Upper lobe of right lung (tissue), 1 donor: ENCODE data around the gene KRT79. TPM values are rescaled to one million over a fixed set of nuclear protein-coding genes. Genes with fewer than 3 reads are reported as not detected.

Experiments
- ATAC-seq: fragments of 200-7000 bp; cut with Tn5 transposase; one replicate; pipeline ENCODE4 v1.9.1; 2020; ENCODE audit warnings: mild to moderate bottlenecking, moderate library complexity
- DNase-seq: peaks from one replicate; pipeline ENCODE4 v3.0.0-alpha.2; 2020
- H3K27ac ChIP-seq: fragments of 200-600 bp; one replicate; pipeline ENCODE4 v1.8.0; 2022
- H3K27me3 ChIP-seq: fragments of 200-600 bp; one replicate; pipeline ENCODE4 v1.8.0; 2022; ENCODE audit warnings: mild to moderate bottlenecking
- H3K36me3 ChIP-seq: fragments of 200-600 bp; one replicate; pipeline ENCODE4 v1.8.0; 2022
- H3K4me1 ChIP-seq: fragments of 200-600 bp; one replicate; pipeline ENCODE4 v1.8.0; 2022
- H3K4me3 ChIP-seq: fragments of 200-600 bp; one replicate; pipeline ENCODE4 v1.8.0; 2022; ENCODE audit warnings: mild to moderate bottlenecking
- H3K9me3 ChIP-seq: fragments of 200-600 bp; one replicate; pipeline ENCODE4 v1.8.0; 2022
- CTCF ChIP-seq: fragments of 200-600 bp; IDR thresholded peaks from one replicate; pipeline ENCODE4 v1.8.0; 2022; ENCODE audit warnings: antibody characterized with exemption
- intact Hi-C: fragments of 100-400 bp; cut with DNase I; formaldehyde crosslinking; loops from one replicate; pipeline ENCODE4 v1.11.0; 2022
- total RNA-seq: library from RNA; stranded (reverse); fragmentation: NEBNext Ultra II Directional; extraction: Animal tissue kit (Norgen Biotek cat#: 25700); gene quantifications from one replicate; pipeline ENCODE4 v1.2.1, GENCODE V29; 2021
- donor health status: DM: no; HTN: yes; CAD: no; lungs with severe emphysema.

Gene KRT79
- total RNA-seq, 1 donor from 2014 or later, result 5.4 TPM

- no peak for DNase-seq
- Histone ChIP-seq H3K36me3 (no peaks in the 10 kb centered on the region), H3K4me3 (no peak overlapping the region), H3K9me3 (no peaks in the 10 kb centered on the region), H3K27me3 (peaks cover 42% of the 10 kb centered on the region), H3K4me1 (no peaks in the 10 kb centered on the region), H3K27ac (no peak overlapping the region)
- intact Hi-C loops, result no loop called here
- no peak for TF ChIP-seq CTCF
- ATAC-seq, result no peak
These were observed 52.6 kb downstream of the KRT79 start for GRCh38 chr12:52781399-52782082.

GRCh38 chr12:52779914-52780313 is 54.2 kb downstream of the KRT79 start:
- no peak overlapping the region for H3K27ac ChIP-seq
- no peaks in the 10 kb centered on the region for H3K36me3 ChIP-seq
- no peaks in the 10 kb centered on the region for H3K4me1 ChIP-seq
- TF ChIP-seq CTCF, result no peak
- no peak overlapping the region for H3K4me3 ChIP-seq
- intact Hi-C loops, result no loop called here
- H3K27me3 ChIP-seq, result peaks cover 42% of the 10 kb centered on the region
- no peaks in the 10 kb centered on the region for H3K9me3 ChIP-seq
- no peak for DNase-seq
- no peak for ATAC-seq

- no peak overlapping the region for H3K4me3 ChIP-seq
- intact Hi-C loops, result no loop called here
These were observed 55.3 kb downstream of the KRT79 start for GRCh38 chr12:52778833-52779232.

GRCh38 chr12:52777566-52777965 is 56.5 kb downstream of the KRT79 start:
- DNase-seq (peak; percentile 42), ATAC-seq (no peak)
- Histone ChIP-seq H3K27me3 (peaks cover 27% of the 10 kb centered on the region), H3K4me3 (no peak overlapping the region), H3K27ac (no peak overlapping the region), H3K36me3 (no peaks in the 10 kb centered on the region), H3K9me3 (no peaks in the 10 kb centered on the region), H3K4me1 (no peaks in the 10 kb centered on the region)
- intact Hi-C loops, result no loop called here
- TF ChIP-seq CTCF, result no peak

More at GRCh38 chr12:52778833-52779232, 55.3 kb downstream of the KRT79 start:
- Histone ChIP-seq H3K36me3 (no peaks in the 10 kb centered on the region), H3K9me3 (no peaks in the 10 kb centered on the region), H3K27ac (no peak overlapping the region), H3K27me3 (peaks cover 36% of the 10 kb centered on the region), H3K4me1 (no peaks in the 10 kb centered on the region)
- no peak for ATAC-seq
- DNase-seq, result no peak
- TF ChIP-seq CTCF, result no peak

- Histone ChIP-seq H3K27ac (no peak within 1 kb of the TSS), H3K4me3 (no peak within 1 kb of the TSS), H3K27me3 (peaks cover 27% of the 10 kb centered on the region), H3K9me3 (no peaks in the 10 kb centered on the region), H3K36me3 (no peaks in the 10 kb centered on the region), H3K4me1 (no peaks in the 10 kb centered on the region)
- intact Hi-C loops, result no loop called here
- no peak for TF ChIP-seq CTCF
- ATAC-seq (no peak), DNase-seq (peak; percentile 52)
These were observed 57.2 kb downstream of the KRT79 start, which contains the start of gene KRT76 for GRCh38 chr12:52776913-52777395. Gene KRT76, minus strand, starts transcription at chr12:52777345. Its CDS starts 54 bp downstream, at chr12:52777291.
